GM19438 (cell line): ENCODE results near the gene ANXA2.
A peak's percentile ranks its signal among the peaks of the same experiment; 100 is the strongest.
"Not testable (repeated sequence)": the region's sequence is repeated elsewhere in the genome, so short reads cannot be mapped to it uniquely, and the experiment has no call there.

Experiments used
- ATAC-seq: cut with Tn5 transposase; IDR thresholded peaks from one replicate; pipeline ENCODE4 v1.9.1; 2021; ENCODE audit warnings: low read depth; ENCODE audit not compliant: unreplicated experiment

The ANXA2 gene

DNA sequence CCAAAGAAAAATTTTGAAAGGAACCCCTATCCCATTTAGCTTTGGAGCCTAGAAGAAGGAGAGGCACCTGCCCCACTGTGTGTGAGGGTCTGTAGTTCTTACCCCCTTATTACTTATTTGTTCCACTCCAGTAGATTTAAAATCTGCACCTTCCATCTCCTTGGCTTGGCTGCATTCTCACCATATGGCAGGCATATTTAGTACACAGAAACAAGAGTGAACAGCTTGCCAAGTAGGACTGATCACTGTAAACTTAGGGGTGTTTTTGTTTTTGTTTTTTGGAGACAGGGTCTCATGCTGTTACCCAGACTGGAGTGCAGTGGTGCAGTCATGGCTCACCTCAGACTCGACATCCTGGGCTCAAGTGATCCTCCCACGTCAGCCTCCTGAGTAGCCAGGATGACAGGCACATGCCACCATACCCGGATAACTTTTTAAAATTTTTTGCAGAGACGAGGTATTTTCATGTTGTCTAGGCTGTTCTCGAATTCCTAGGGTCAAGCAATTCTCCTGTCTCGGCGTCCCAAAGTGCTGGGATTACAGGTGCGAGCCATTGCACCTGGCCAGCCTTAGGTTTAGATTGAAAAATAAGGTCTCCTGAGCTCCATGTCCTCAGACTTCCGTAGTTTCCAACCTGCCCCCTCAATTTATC, 14.1 kb upstream of the ANXA2 start:
- no peak for ATAC-seq

GRCh38 chr15:60410350-60410749, 12.6 kb upstream of the ANXA2 start:
- ATAC-seq: not testable (repeated sequence)

DNA sequence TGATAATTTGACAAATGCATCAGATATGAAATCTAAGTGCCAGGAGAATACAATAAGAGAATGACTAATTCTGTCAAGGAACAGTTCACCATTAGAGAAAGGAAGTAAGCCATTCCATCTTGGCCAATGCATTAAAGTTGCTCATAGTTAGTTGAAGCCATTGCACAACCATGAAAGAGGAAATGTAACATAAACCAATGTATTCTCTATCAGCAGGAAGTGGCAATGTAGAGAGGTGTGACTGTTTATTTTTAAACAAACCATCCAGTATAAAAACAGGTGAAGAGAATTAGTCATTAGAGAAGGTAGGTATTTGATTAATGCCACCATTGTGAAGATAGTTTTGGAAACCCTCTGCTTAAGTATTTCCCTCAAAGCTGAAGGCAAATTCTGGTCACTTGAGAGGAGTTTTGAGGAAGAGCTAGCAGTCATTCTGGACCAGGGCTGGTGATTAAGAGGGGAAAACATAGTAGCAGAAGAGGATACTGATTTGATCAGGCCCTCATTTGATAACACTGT, 10.7 kb upstream of the ANXA2 start:
- no peak for ATAC-seq

GRCh38 chr15:60407415-60407805, 9.6 kb upstream of the ANXA2 start:
- no peak for ATAC-seq

DNA sequence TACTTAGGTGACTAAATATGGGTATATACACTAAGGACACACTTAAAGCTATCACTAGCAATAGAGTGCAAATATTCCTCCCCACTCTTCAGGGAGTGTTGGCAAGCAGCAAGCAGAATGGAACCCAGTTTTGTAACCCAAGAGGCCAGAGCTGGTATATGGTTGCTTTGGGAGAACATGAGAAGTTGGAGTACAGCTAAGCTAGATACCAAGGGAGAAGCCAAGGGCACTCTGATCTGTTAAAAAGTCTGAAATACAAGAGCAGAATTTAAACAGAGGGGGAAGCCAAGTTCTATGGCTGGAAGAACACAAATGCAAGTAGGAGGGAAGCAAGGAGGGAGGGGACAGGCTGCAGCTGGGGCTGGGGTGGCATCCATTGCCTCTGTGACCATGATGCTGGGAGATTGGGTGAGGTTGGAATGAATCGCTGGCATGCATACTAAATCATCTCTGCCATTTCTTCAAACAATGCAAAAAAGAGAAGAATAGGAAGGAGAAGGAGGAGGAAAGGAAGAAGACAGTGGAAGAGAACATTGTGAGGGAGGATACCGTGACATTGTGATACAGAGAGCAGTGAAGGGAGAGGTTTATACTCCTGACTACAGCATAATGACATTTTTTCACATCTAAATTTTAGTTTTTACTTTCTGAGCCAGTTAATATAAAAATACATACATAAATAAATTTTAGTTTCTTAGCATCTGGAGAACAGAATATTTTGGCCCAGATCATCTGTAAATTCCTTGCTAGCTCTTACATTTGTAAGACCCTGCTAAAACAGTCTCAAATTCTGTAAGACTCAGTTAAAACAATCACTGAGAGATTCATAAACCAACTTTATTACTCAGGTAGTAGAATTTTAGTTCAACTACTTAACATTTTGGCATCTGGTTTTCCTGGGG, 9.0 kb upstream of the ANXA2 start:
- no peak for ATAC-seq

GRCh38 chr15:60405399-60405798, 7.6 kb upstream of the ANXA2 start:
- no peak for ATAC-seq

DNA sequence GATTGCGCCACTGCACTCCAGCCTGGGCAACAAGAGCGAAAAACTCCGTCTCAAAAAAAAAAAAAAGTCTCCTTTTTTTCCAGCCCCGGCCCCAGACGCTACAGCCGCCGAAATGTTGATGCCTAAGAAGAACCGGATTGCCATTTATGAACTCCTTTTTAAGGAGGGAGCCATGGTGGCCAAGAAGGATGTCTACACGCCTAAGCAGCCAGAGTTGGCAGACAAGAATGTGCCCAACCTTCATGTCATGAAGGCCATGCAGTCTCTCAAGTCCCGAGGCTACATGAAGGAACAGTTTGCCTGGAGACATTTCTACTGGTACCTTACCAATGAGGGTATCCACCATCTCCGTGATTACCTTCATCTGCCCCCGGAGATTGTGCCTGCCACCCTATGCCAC, 6.6 kb upstream of the ANXA2 start:
- not testable (repeated sequence) for ATAC-seq

DNA sequence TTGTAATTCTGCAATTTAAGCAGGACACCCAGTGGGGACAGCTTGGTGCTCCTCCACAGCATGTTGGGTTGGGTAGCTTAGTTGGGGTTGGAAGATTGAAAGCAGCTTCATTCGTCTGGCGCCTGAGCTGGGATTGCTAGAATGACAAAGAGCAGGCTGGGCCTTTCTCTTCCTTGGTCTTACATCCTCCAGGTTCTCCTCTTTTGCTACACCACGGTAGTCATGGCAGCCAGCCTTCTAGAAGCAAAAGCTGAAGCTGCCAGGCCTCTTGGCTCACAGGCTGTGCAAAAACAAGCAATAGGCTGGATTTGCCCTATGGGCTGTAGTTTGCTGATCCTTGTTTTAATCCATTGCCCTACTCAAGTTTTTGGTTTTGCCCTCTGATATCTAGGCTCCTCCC, 3.2 kb upstream of the ANXA2 start:
- no peak for ATAC-seq

- ATAC-seq: no peak
Measured at GRCh38 chr15:60399931-60400330, 2.1 kb upstream of the ANXA2 start.

GRCh38 chr15:60399246-60399915, 1.6 kb upstream of the ANXA2 start:
- no peak for ATAC-seq

DNA sequence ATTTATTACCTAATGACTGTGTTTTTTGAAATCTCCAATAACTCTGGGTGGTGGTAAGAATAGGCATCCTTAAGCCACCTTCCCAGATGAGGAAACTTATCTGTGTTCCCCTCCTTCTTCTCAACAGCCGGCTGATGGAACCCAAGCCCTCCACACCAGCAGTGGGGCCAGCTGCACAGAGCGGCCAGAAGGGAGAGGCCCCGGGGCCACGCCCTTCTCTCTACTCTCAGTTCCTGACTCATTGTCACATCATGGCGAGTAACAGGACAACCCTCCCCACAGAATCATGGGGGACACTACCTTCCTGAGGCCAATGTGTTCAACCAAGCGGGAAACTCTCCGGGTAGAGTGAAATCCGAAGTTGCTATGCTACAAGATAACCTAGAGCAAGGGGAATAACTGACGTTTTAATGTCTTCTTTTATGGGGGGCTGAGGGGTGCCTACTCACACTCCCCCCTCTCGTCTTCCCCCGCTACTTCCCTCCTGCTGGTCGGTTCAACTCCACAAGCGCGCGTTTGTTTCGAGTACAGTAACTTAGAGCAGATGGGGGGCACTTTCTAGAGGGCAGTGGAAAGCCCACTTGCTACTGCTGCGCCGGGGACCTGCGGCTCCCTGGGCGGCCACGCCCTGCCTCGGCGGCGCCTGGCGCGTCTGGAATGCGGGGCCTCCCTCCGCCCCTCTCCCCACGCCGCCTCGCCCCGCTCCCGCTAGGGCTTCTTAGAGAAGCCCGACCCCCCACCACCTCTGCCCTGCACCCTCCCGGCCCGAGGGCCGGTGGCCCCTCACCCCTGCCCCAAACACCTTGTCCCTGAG, 621 bp downstream of the ANXA2 start:
- peak; percentile 78 for ATAC-seq

GRCh38 chr15:60396560-60396957, 1.2 kb downstream of the ANXA2 start:
- no peak for ATAC-seq

DNA sequence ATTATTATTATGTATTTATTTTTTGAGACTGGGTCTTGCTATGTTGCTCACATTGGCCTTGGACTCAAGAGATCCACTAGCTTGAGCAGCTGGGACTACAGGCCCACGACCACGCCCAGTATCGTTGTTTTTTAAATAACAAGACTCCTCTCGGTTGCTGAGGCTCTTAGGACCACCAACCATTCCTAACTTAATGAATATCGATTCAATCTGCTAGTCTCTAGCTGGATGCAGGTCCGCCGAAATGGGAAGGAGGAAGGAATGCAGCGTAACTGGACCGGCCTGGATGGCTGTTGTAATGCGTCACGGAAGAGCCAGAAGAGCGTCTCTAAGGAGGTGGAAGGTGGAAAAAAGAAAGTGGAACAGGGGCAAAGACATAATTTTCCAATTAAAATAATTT, 1.7 kb downstream of the ANXA2 start:
- no peak for ATAC-seq

DNA sequence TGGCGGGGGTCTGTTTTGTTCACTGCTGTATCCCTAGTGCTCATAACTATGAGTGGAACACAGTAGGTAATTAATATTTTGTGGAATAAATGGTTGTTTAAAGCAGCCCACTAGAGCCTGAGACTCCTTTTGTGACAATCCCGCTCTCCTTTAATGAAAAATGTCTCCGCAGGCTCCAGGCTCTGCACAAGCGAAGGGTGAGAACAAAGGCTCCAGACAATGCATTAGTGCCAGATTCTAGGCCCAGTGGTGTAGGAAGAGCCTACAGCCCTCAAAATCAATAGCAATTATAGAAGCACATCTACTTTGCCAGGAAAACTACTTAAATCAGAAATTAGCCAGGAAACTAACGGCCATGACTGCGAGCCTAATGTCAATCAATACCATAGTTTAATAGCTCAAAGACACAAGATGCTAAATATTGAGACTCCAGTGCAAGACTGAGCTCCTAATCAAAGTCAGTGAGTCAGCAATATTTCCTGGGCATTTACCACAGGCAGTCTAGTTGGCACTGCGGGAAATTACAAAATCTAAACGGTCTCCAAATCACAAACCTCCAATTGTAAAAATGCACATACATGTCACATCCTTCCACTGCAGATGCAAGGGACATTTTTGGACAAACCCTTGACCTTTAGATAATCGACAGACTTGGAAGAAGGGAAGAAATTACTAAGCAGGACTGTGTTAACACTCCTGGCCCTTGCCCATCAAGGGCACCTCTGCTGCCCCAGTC, 2.3 kb downstream of the ANXA2 start:
- no peak for ATAC-seq

DNA sequence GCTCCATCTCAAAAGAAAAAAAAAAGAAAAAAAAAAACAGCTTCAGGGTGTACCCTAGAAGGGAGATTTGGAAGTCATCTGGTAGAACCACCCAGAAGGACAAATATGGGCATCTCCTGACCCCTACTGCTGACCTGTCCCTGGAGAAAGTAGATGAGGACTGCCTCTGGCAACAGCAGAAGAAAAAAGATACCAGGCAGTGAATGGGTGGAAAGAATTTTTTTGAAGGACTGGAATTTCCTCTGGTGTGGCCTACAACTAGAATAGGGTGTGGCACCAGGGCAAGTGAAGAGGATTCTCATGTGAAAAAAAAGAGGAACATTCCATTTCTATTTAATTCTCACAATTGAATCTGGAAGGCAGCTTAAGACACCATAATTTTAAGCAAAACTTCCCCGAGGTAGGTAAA, 3.1 kb downstream of the ANXA2 start:
- ATAC-seq: no peak

DNA sequence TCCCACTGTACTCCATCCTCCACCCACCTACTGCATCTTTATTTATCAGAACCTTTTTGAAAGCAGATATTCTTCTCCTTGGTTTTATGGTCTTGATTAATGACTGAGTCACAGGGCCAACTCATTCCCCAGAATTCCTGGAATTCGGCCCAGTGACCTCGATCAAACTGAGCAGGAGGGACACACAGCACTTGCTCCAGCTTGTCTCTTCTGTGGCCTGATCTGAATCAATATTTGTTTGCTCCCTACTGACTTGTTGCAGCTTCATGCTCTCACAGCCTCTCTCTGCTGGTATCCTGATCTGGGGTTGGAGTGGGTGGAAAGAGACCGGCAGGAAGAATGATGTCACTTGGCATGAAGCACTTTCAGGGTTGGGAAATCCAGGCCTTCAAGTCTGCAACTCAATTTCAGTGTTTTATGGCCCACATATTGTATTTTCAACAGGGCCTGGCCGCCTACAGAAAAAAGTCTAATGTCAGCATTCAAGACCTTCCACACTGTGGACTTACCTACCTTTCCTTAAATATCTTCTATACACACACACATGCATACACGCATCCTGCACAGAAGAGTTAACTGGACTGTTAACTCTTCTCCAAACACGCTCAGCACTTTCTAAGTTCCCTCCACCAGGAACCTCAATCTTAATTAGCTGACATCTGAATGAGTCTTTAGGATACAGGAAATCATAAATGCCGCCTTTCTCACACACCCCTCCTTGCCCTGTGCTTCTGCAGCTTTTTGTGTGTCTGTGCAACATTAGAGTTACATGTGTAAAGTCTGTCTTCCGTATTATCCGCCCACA, 4.6 kb downstream of the ANXA2 start:
- ATAC-seq: no peak

DNA sequence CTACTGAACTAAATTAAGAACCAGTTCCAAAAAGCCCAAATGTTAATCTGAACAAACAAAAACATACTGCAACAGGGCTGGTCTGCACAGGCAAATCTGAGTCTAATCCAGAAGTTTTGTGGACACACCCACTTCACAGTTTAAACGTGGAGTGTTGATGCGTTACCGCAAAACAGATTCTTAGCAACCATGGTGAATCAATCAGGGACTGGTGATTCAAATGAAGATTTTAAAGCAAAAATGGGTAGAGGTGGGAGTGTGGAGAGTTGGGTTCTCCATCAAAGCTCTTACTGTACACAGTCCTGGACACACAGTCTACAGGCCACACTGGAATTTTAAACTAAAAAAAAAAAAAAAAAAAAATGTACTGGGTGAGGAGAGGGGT, 5.2 kb downstream of the ANXA2 start:
- ATAC-seq: no peak

- ATAC-seq: no peak
Measured at GRCh38 chr15:60391722-60392315, 6.0 kb downstream of the ANXA2 start.
